Measurements from ENCODE around the gene KRTAP5-11.
"Not testable (repeated sequence)": the region's sequence is repeated elsewhere in the genome, so short reads cannot be mapped to it uniquely, and the experiment has no call there.

KRTAP5-11 gene

GRCh38 chr11:71582309-71582895, at the start of gene KRTAP5-11:
Gene KRTAP5-11 (minus strand): TSS chr11:71582875. CDS start chr11:71582837, 38 bp downstream.
- in situ Hi-C loops (cut with HindIII; ENCODE audit: low pct_ligation_motif_present, low sequenced_read_pairs), result no loop called here
- no peak for TF ChIP-seq CTCF (IDR thresholded peaks at IDR 0.05; ENCODE audit: low read depth, low read length, missing control alignments)
- H3K36me3 ChIP-seq (replicated peaks), result no peaks in the 10 kb centered on the region
- no peak within 1 kb of the TSS for H3K4me3 ChIP-seq (ENCODE audit: low read depth, low read length)
- no peak within 1 kb of the TSS for H3K27ac ChIP-seq
- H3K27me3 ChIP-seq (replicated peaks), result no peaks in the 10 kb centered on the region
- DNase-seq, result no peak

DNA sequence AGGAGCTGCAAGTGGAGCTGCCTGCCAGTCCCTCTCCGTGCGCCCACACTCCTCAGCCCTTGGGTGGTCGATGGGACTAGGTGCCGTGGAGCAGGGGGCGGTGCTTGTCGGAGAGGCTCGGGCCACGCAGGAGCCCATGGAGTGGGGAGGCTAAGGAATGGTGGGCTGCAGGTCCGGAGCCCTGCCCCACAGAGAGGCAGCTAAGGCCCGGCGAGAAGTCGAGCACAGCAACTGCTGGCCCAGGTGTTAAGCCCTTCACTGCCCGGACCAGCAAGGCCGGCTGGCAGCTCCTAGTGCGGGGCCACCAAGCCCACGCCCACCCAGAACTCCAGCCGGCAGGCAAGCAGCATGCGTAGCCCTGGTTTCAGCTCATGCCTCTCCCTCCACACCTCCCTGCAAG, 48.9 kb upstream of the KRTAP5-11 start:
- H3K4me3 ChIP-seq (ENCODE audit: low read depth, low read length); H3K27ac ChIP-seq; in situ Hi-C loops (cut with HindIII; ENCODE audit: low pct_ligation_motif_present, low sequenced_read_pairs); DNase-seq; H3K27me3 ChIP-seq (replicated peaks); H3K36me3 ChIP-seq (replicated peaks): not testable (repeated sequence)

GRCh38 chr11:71630071-71630470, 47.4 kb upstream of the KRTAP5-11 start:
- peak; percentile 20 for DNase-seq

GRCh38 chr11:71628943-71629342, 46.3 kb upstream of the KRTAP5-11 start:
- H3K36me3 ChIP-seq (replicated peaks); DNase-seq; H3K4me3 ChIP-seq (ENCODE audit: low read depth, low read length); H3K27ac ChIP-seq; in situ Hi-C loops (cut with HindIII; ENCODE audit: low pct_ligation_motif_present, low sequenced_read_pairs); H3K27me3 ChIP-seq (replicated peaks): not testable (repeated sequence)

More at GRCh38 chr11:71630071-71630470, 47.4 kb upstream of the KRTAP5-11 start:
- H3K27me3 ChIP-seq (replicated peaks); H3K36me3 ChIP-seq (replicated peaks); in situ Hi-C loops (cut with HindIII; ENCODE audit: low pct_ligation_motif_present, low sequenced_read_pairs); H3K4me3 ChIP-seq (ENCODE audit: low read depth, low read length); H3K27ac ChIP-seq: not testable (repeated sequence)

DNA sequence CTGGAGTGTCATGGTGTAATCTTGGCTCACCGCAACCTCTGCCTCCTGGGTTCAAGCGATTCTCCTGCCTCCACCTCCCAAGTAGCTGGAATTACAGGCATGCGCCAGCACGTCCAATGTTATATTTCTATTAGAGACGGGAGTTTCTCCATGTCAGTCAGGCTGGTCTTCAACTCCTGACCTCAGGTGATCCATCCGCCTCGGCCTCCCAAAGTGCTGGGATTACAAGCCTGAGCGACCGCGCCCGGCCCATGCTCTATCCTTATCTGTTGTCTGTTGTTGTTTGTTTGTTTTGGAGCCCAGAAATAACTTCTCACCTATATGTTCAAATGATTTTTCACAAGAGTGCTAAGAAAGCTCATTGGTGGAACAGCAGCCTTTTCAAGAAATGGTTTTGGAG, 40.6 kb upstream of the KRTAP5-11 start:
- DNase-seq; in situ Hi-C loops (cut with HindIII; ENCODE audit: low pct_ligation_motif_present, low sequenced_read_pairs); H3K36me3 ChIP-seq (replicated peaks); H3K27me3 ChIP-seq (replicated peaks); H3K4me3 ChIP-seq (ENCODE audit: low read depth, low read length); H3K27ac ChIP-seq: not testable (repeated sequence)

DNA sequence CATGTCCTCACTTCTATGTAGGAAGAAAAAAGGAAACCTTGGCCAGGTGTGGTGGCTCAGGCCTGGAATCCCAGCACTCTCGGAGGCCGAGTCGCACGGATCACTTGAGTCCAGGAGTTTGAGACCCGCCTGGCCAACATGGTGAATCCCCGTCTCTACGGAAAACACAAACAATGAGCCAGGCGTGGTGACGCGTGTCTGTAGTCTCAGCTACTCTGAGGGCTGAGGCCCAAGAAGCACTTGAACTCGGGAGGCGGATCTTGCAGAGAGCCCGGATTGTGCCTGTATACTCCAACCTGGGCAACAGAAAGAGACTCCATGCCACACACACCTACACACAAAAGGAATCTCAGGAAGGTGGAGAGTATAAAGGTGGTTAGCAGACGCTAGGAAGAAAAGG, 39.9 kb upstream of the KRTAP5-11 start:
- DNase-seq; in situ Hi-C loops (cut with HindIII; ENCODE audit: low pct_ligation_motif_present, low sequenced_read_pairs); H3K27ac ChIP-seq; H3K36me3 ChIP-seq (replicated peaks); H3K27me3 ChIP-seq (replicated peaks); H3K4me3 ChIP-seq (ENCODE audit: low read depth, low read length): not testable (repeated sequence)

DNA sequence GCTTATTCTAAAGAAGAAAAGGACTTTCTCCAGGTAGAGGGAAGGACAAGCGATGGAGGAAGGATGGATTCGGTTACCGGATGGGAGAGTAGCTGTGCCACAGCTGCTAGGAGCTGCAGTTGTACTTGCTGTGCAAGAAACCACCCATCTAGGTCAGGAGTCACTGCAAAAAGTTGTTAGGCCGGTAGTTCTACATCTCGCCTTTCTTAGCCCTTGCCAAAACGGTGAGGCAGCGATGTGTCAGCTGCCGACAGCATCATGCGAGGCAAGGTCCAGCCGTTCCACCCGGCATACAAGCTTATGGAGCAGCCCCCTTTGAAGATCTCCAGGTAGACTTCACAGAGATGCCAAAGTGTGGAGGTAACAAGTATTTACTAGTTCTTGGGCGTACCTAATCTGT, 32.3 kb upstream of the KRTAP5-11 start:
- not testable (repeated sequence) for H3K4me3 ChIP-seq (ENCODE audit: low read depth, low read length); H3K36me3 ChIP-seq (replicated peaks)

DNA sequence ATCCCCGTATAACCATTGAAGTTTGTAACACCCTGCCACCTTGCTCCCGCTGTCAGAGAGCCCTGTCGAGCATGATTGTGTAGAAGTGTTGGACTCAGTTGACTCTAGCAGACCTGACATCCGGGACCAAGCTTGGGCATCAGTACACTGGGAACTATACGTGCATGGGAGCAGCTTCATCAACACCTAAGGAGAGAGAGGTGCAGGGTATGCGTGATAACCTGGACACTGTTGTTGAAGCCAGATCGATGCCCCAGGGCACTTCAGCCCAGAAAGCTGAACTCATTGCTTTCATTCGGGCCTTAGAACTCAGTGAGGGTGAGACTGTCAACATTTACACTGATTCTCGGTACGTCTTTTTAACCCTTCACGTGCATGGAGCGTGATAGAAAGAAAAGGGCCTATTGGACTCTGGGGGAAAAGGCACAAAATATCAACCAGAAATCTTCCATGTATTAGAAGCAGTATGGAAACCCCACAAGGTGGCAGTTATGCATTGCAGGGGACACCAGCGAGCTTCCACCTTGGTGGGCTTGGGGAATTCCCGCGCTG, 31.8 kb upstream of the KRTAP5-11 start:
- in situ Hi-C loops (cut with HindIII; ENCODE audit: low pct_ligation_motif_present, low sequenced_read_pairs); H3K4me3 ChIP-seq (ENCODE audit: low read depth, low read length); H3K27ac ChIP-seq; H3K27me3 ChIP-seq (replicated peaks); H3K36me3 ChIP-seq (replicated peaks); DNase-seq: not testable (repeated sequence)

More for the DNA sequence above, 32.3 kb upstream of the KRTAP5-11 start:
- H3K27ac ChIP-seq; in situ Hi-C loops (cut with HindIII; ENCODE audit: low pct_ligation_motif_present, low sequenced_read_pairs); DNase-seq; H3K27me3 ChIP-seq (replicated peaks): not testable (repeated sequence)

DNA sequence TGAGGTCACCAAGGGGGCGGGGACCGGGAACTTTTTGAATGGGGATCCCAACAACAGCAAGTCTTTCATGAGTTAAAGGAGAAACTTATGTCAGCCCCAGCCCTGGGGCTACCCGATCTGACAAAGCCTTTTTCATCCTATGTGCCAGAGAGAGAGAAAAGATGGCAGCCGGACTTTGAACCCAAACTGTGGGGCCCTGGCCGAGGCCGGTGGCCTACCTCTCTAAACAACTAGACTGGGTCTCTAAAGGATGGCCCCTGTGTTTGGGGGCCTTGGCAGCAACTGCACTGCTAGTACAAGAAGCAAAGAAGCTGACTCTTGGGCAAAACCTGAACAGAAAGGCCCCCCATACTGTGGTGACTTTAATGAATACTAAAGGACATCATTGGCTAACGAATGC, 31.3 kb upstream of the KRTAP5-11 start:
- H3K36me3 ChIP-seq (replicated peaks); H3K27ac ChIP-seq; H3K27me3 ChIP-seq (replicated peaks); DNase-seq; H3K4me3 ChIP-seq (ENCODE audit: low read depth, low read length); in situ Hi-C loops (cut with HindIII; ENCODE audit: low pct_ligation_motif_present, low sequenced_read_pairs): not testable (repeated sequence)

DNA sequence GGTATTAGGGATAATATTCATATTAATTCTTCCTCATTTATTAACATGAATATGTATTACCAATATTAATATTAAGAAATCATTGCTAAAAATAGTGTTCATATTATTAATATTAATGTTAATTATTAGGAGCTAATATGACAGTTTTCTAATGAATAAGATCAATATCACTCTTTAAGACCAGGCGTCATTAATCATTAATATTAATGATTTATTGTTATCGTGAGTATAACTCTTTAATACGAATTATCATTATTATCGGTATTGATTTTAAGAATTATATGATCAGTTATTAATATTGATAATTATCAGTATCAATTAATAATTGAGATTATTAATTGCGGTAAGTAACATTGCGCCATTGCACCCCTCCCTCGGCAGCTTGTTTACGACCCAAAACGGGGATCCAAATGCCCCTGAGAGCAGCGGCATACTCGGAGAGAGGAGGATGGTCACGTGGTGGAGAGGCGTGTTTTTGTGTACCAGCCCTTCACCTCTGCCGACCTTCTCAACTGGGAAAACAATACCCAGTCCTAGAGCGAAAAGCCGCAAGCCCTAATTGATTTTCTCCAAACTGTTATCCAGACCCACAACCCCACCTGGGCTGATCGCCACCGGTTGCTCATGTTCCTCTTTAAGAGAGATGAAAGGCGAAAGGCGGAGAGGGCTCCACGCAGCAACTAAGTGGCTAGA, 28.7 kb upstream of the KRTAP5-11 start:
- DNase-seq; H3K4me3 ChIP-seq (ENCODE audit: low read depth, low read length); H3K27ac ChIP-seq; H3K36me3 ChIP-seq (replicated peaks); in situ Hi-C loops (cut with HindIII; ENCODE audit: low pct_ligation_motif_present, low sequenced_read_pairs): not testable (repeated sequence)
- peaks cover 14% of the 10 kb centered on the region for H3K27me3 ChIP-seq (replicated peaks)

- DNase-seq; in situ Hi-C loops (cut with HindIII; ENCODE audit: low pct_ligation_motif_present, low sequenced_read_pairs); H3K4me3 ChIP-seq (ENCODE audit: low read depth, low read length); H3K36me3 ChIP-seq (replicated peaks); H3K27ac ChIP-seq: not testable (repeated sequence)
- peaks cover 14% of the 10 kb centered on the region for H3K27me3 ChIP-seq (replicated peaks)
These were observed 25.6 kb upstream of the KRTAP5-11 start for GRCh38 chr11:71608272-71608671.

DNA sequence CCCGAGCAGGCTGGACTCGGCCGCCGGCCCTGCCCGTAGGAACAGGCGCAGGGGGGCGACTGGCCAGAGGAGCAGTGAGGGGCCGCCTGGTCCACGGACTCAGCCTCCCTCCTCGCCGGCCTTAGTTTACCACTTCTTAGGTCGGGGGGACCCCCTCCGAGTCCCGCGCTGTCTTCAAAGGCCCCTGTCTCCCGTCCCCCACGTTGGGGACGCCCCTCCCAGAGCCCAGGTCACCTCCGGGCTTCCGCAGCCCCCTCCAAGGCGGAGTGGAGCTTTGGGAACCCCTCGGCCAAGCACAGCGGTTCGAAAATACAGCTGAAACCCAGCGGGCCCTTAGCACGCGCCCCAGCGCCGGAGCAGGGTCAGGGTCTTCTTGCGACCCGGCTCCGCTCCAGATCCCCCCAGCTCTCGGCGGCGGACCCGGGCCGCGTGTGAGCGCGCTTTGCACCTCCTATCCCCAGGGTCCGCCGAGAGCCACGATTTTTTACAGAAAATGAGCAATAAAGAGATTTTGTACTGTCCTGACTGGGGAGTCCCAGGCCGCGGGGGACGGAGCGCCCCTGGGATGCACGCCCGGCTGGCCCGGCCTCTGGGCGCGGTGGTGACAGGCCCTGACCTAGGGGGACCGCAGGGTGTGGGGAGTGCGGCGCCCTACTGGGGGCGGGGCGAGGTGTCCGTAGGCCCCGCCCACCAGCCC, 25.0 kb upstream of the KRTAP5-11 start:
- in situ Hi-C loops (cut with HindIII; ENCODE audit: low pct_ligation_motif_present, low sequenced_read_pairs); H3K27ac ChIP-seq; H3K36me3 ChIP-seq (replicated peaks); H3K4me3 ChIP-seq (ENCODE audit: low read depth, low read length); DNase-seq: not testable (repeated sequence)
- peaks cover 14% of the 10 kb centered on the region for H3K27me3 ChIP-seq (replicated peaks)

- in situ Hi-C loops (cut with HindIII; ENCODE audit: low pct_ligation_motif_present, low sequenced_read_pairs), result not testable (repeated sequence)
These were observed 24.3 kb upstream of the KRTAP5-11 start for GRCh38 chr11:71606853-71607519.

More at GRCh38 chr11:71606853-71607519, 24.3 kb upstream of the KRTAP5-11 start:
- H3K4me3 ChIP-seq (ENCODE audit: low read depth, low read length); DNase-seq; H3K27ac ChIP-seq; H3K36me3 ChIP-seq (replicated peaks): not testable (repeated sequence)
- H3K27me3 ChIP-seq (replicated peaks), result peaks cover 14% of the 10 kb centered on the region
